SK-N-SH treated with all-trans-retinoic acid at 6 μM for 48 hours (cell line): Measurements from ENCODE around the gene SPECC1.

Experiments
- ISL1 ChIP-seq: fragments of 250-450 bp; sonication (Bioruptor Pico); IDR thresholded peaks from 2 replicates; pipeline ENCODE4 v2.1.2; 2022; ENCODE audit warnings: mild to moderate bottlenecking, moderate library complexity
- TCF4 ChIP-seq: fragments of 250-450 bp; sonication (Bioruptor Pico); IDR thresholded peaks from 2 replicates; pipeline ENCODE4 v1.8.0; 2021; ENCODE audit warnings: mild to moderate bottlenecking, moderate library complexity, borderline replicate concordance
- TF ChIP-seq, protein P1 (sequence below): fragments of 250-450 bp; sonication (Bioruptor Pico); IDR thresholded peaks from 2 replicates; pipeline ENCODE4 v1.8.0; 2021; ENCODE audit warnings: low read depth, mild to moderate bottlenecking, moderate library complexity, borderline replicate concordance
- TF ChIP-seq, protein P2 (sequence below): fragments of 250-450 bp; sonication (Bioruptor Pico); IDR thresholded peaks from 2 replicates; pipeline ENCODE4 v1.5.0; 2020; ENCODE audit warnings: mild to moderate bottlenecking, moderate library complexity

DNA sequence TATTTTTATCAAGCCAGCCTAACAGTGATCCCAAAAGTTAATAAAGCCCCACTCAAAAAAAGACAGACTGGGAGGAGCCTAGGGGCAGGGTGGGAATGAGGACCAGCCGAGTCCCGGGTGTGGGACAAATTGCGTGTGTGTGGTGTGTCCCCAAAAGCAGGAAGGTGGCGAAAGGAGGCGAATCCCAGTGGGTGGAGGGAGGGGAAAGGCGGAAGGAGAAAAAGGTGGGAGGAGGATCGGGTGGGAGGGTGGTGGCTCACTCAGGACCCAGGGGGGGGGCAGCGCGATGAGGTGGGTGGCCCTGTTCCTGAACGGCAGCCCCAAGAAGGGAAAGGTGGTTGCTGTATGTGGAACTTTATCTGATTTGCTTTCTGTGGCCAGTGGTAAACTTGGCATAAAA is 102.4 kb downstream of the SPECC1 start:
- TF ChIP-seq, protein P1, sequence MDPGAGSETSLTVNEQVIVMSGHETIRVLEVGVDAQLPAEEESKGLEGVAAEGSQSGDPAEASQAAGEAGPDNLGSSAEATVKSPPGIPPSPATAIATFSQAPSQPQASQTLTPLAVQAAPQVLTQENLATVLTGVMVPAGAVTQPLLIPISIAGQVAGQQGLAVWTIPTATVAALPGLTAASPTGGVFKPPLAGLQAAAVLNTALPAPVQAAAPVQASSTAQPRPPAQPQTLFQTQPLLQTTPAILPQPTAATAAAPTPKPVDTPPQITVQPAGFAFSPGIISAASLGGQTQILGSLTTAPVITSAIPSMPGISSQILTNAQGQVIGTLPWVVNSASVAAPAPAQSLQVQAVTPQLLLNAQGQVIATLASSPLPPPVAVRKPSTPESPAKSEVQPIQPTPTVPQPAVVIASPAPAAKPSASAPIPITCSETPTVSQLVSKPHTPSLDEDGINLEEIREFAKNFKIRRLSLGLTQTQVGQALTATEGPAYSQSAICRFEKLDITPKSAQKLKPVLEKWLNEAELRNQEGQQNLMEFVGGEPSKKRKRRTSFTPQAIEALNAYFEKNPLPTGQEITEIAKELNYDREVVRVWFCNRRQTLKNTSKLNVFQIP (CRISPR knock-in tag) = no peak
- TF ChIP-seq, protein P2, sequence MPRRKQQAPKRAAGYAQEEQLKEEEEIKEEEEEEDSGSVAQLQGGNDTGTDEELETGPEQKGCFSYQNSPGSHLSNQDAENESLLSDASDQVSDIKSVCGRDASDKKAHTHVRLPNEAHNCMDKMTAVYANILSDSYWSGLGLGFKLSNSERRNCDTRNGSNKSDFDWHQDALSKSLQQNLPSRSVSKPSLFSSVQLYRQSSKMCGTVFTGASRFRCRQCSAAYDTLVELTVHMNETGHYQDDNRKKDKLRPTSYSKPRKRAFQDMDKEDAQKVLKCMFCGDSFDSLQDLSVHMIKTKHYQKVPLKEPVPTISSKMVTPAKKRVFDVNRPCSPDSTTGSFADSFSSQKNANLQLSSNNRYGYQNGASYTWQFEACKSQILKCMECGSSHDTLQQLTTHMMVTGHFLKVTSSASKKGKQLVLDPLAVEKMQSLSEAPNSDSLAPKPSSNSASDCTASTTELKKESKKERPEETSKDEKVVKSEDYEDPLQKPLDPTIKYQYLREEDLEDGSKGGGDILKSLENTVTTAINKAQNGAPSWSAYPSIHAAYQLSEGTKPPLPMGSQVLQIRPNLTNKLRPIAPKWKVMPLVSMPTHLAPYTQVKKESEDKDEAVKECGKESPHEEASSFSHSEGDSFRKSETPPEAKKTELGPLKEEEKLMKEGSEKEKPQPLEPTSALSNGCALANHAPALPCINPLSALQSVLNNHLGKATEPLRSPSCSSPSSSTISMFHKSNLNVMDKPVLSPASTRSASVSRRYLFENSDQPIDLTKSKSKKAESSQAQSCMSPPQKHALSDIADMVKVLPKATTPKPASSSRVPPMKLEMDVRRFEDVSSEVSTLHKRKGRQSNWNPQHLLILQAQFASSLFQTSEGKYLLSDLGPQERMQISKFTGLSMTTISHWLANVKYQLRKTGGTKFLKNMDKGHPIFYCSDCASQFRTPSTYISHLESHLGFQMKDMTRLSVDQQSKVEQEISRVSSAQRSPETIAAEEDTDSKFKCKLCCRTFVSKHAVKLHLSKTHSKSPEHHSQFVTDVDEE (CRISPR knock-in tag) = no peak
- TF ChIP-seq TCF4 = no peak
- no peak for TF ChIP-seq ISL1
